Natural killer cell (primary cell): ENCODE measurements around the gene VTCN1. TPM values are rescaled to one million over a fixed set of nuclear protein-coding genes. Genes with fewer than 3 reads are reported as not detected.

Experiments used
- ATAC-seq, 3 donors: fragments of 150-1000 bp in 2 of 3; fragments of 200-7000 bp in 1 of 3; cut with Tn5 transposase; 1 replicate in 1 of 3; 2 replicates in 2 of 3; pipeline ENCODE4 v1.10.0; 2021; ENCODE audit warnings: mild to moderate bottlenecking in 2 of 3, moderate library complexity in 2 of 3
- DNase-seq, 2 donors: peaks; one replicate each; pipeline versions ENCODE4 v3.0.0 to v3.0.0-alpha.2; 2013 to 2021; ENCODE audit warnings: mixed read lengths in 1 of 2
- H3K27ac ChIP-seq: one replicate; pipeline ENCODE4 v1.5.1; 2013; ENCODE audit warnings: mild to moderate bottlenecking, low read length
- H3K27me3 ChIP-seq: one replicate; pipeline ENCODE4 v1.6.1; 2013; ENCODE audit warnings: low read length; ENCODE audit not compliant: control insufficient read depth, insufficient read depth
- H3K36me3 ChIP-seq: one replicate; pipeline ENCODE4 v1.6.1; 2013; ENCODE audit warnings: low read length; ENCODE audit not compliant: control insufficient read depth, insufficient read depth
- H3K4me1 ChIP-seq: one replicate; pipeline ENCODE4 v1.6.1; 2013; ENCODE audit warnings: low read length; ENCODE audit not compliant: control insufficient read depth, insufficient read depth
- H3K4me3 ChIP-seq: one replicate; pipeline ENCODE4 v1.5.1; 2013; ENCODE audit warnings: low read length
- H3K9me3 ChIP-seq: one replicate; pipeline ENCODE4 v1.6.1; 2013; ENCODE audit warnings: low read length; ENCODE audit not compliant: control insufficient read depth, insufficient read depth
- H3K27ac Mint-ChIP-seq, 2 donors: one replicate each; pipeline ENCODE4 v1.8.0; 2022; ENCODE audit warnings: mild to moderate bottlenecking in 2 of 2, mixed read lengths in 2 of 2, moderate library complexity in 1 of 2
- H3K27me3 Mint-ChIP-seq, 2 donors: one replicate each; pipeline ENCODE4 v1.8.0; 2022; ENCODE audit warnings: low read depth in 2 of 2, mixed read lengths in 2 of 2
- H3K36me3 Mint-ChIP-seq: one replicate; pipeline ENCODE4 v1.8.0; 2022; ENCODE audit warnings: mixed read lengths
- H3K4me1 Mint-ChIP-seq, 2 donors: one replicate each; pipeline ENCODE4 v1.8.0; 2022; ENCODE audit warnings: mixed read lengths in 2 of 2
- H3K4me3 Mint-ChIP-seq: one replicate; pipeline ENCODE4 v1.8.0; 2022; ENCODE audit warnings: mild to moderate bottlenecking, moderate library complexity, mixed read lengths
- H3K9me3 Mint-ChIP-seq, 2 donors: one replicate each; pipeline ENCODE4 v1.8.0; 2022; ENCODE audit warnings: mixed read lengths in 2 of 2
- WGBS: methylation state at CpG from one replicate; pipeline ENCODE4 v1.1.7; 2013; ENCODE audit warnings: missing lambda C conversion rate; ENCODE audit not compliant: insufficient coverage; 5-methylcytosine and 5-hydroxymethylcytosine counted together
- intact Hi-C: fragments of 100-400 bp; cut with micrococcal nuclease; formaldehyde crosslinking; loops from one replicate; pipeline ENCODE4 v1.14.2; 2022
- total RNA-seq, 4 donors: library from RNA; stranded (reverse); fragments of 120-200 nt in 1 of 4; gene quantifications; one replicate each; pipeline versions ENCODE4 v1.2.3 to v1.2.4, GENCODE V29; 2013 to 2022
- TF ChIP-seq, protein P1 (sequence below): fragments of 200-600 bp; IDR thresholded peaks from one replicate; pipeline ENCODE4 v1.8.0; 2022; ENCODE audit warnings: antibody characterized with exemption

VTCN1 gene
- total RNA-seq, 3 donors from 2014 or later (not counting 1 experiment from before 2014, with no cell fraction given), result not detected

DNA sequence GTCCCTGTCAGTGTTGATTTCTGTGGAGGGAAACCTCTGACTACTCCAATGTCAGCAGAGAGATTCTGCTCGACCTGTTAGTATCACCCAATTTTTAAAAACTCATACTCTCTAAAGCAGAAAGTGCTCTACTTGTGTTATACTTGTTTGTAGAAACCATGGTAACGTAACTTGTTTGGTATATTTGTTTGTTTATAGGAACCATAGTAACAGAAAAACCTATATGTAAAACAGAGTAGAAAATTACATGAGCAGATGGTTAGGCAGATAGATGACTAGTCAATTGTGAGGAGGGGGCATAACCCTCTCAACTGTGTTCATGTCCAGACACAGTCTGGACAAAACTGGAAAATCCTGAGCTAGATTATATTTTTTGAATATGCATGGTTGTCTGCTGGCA lies 95.8 kb downstream of the VTCN1 start:
- DNase-seq (no peak), ATAC-seq (no peak)
- Histone ChIP-seq H3K36me3 (no peaks in the 10 kb centered on the region), H3K4me3 (no peak overlapping the region), H3K27me3 (no peaks in the 10 kb centered on the region), H3K9me3 (no peaks in the 10 kb centered on the region), H3K4me1 (no peaks in the 10 kb centered on the region), H3K27ac (no peak overlapping the region)
- Mint-ChIP-seq H3K36me3 (no peaks in the 10 kb centered on the region), H3K27ac (no peak overlapping the region), H3K27me3 (no peaks in the 10 kb centered on the region), H3K4me1 (no peaks in the 10 kb centered on the region), H3K4me3 (no peak overlapping the region), H3K9me3 (no peaks in the 10 kb centered on the region)
- no CpG with 5 or more reads among the region's 2 CpGs for WGBS
- intact Hi-C loops, result no loop called here
- TF ChIP-seq, protein P1, sequence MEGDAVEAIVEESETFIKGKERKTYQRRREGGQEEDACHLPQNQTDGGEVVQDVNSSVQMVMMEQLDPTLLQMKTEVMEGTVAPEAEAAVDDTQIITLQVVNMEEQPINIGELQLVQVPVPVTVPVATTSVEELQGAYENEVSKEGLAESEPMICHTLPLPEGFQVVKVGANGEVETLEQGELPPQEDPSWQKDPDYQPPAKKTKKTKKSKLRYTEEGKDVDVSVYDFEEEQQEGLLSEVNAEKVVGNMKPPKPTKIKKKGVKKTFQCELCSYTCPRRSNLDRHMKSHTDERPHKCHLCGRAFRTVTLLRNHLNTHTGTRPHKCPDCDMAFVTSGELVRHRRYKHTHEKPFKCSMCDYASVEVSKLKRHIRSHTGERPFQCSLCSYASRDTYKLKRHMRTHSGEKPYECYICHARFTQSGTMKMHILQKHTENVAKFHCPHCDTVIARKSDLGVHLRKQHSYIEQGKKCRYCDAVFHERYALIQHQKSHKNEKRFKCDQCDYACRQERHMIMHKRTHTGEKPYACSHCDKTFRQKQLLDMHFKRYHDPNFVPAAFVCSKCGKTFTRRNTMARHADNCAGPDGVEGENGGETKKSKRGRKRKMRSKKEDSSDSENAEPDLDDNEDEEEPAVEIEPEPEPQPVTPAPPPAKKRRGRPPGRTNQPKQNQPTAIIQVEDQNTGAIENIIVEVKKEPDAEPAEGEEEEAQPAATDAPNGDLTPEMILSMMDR, result no peak

DNA sequence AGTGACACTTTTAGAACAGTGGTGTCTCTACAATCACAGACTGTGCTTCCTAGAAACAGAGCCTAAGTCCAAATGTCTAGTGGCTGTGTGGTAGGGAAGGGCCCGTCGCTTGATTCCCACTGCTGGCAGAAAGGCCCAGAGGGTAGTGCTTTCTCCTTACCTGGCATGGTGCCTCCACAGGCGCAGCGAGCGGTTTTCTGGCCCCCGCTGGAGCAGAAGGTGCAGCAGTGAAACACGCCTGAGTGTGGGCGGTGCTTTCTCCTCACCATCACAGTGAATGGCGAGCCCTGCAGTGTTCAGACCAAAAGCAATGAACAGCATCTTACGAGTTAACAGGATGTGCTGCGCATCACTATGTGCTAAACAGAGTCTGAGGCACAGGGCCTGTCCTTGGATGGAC lies 97.5 kb downstream of the VTCN1 start:
- Histone ChIP-seq H3K4me3 (no peak overlapping the region), H3K4me1 (no peaks in the 10 kb centered on the region), H3K27ac (no peak overlapping the region), H3K36me3 (no peaks in the 10 kb centered on the region), H3K9me3 (no peaks in the 10 kb centered on the region), H3K27me3 (no peaks in the 10 kb centered on the region)
- no peaks in the 10 kb centered on the region for H3K27me3 Mint-ChIP-seq
- WGBS, result 96% methylated on average over 11 of the region's 11 CpGs
- ATAC-seq (no peak), DNase-seq (no peak)
- intact Hi-C loops, result no loop called here
- no peaks in the 10 kb centered on the region for H3K4me1 Mint-ChIP-seq
- no peak overlapping the region for H3K4me3 Mint-ChIP-seq
- no peaks in the 10 kb centered on the region for H3K36me3 Mint-ChIP-seq
- H3K27ac Mint-ChIP-seq, result no peak overlapping the region
- no peaks in the 10 kb centered on the region for H3K9me3 Mint-ChIP-seq
- TF ChIP-seq, protein P1, result no peak

DNA sequence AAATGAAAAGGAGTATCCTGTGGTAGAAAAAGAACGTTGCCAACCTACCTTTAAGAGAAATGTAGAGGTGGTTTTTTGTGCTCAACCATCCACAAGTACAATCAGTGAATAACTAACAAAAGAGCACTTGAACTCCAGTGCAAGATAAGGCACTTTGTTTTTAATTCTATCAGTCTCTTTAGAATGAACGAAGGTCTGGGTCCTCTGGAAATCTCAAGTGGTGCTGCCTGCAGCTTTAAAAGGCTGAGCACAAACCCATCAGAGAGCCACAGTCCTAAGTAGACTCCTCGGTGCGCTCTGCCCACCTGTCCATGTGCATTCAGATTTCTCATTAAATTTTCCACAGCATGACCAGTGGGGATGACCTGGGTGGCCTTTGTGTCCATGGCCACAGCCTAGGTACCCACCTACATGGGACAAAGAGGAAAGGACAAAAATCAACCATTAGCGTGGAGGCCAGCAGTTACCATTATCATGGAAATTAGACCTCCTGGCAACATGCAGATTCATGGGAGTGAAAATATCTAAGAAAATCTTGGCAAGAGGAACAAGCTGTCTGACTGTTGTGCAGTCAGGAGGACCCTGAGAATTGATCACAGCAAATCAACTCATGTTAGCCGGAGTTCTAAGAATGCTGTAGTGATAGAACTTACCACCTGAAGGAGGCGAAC lies 98.5 kb downstream of the VTCN1 start:
- Mint-ChIP-seq H3K27ac (no peak overlapping the region), H3K27me3 (no peaks in the 10 kb centered on the region), H3K4me1 (no peaks in the 10 kb centered on the region), H3K4me3 (no peak overlapping the region), H3K36me3 (no peaks in the 10 kb centered on the region), H3K9me3 (no peaks in the 10 kb centered on the region)
- intact Hi-C loops, result no loop called here
- TF ChIP-seq, protein P1, result no peak
- Histone ChIP-seq H3K4me3 (no peak overlapping the region), H3K36me3 (no peaks in the 10 kb centered on the region), H3K27ac (no peak overlapping the region), H3K4me1 (no peaks in the 10 kb centered on the region), H3K9me3 (no peaks in the 10 kb centered on the region), H3K27me3 (no peaks in the 10 kb centered on the region)
- DNase-seq (no peak), ATAC-seq (no peak)
- WGBS, result 98% methylated on average over 6 of the region's 7 CpGs

DNA sequence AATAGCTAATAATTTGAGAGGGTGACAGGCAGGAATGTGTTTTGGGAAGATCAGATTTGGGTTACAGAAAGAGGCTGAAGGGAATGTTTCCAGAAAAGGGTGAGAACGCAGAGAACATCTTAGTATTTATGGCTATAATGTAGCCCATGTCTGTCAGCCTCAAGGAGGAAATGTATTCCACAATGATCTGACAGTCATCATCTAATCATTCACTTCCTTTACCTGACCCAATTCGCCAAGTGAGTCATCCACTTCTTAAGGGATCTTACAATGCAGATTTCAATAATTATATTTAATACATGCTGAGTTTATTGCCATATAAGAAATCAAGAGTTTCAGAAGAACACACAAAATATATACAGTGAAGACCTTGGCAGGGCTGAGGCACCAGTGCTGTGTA lies 100.0 kb downstream of the VTCN1 start:
- H3K27ac Mint-ChIP-seq, result no peak overlapping the region
- Histone ChIP-seq H3K4me3 (no peak overlapping the region), H3K27ac (no peak overlapping the region), H3K9me3 (no peaks in the 10 kb centered on the region), H3K36me3 (no peaks in the 10 kb centered on the region), H3K27me3 (no peaks in the 10 kb centered on the region), H3K4me1 (no peaks in the 10 kb centered on the region)
- no peak overlapping the region for H3K4me3 Mint-ChIP-seq
- H3K9me3 Mint-ChIP-seq, result no peaks in the 10 kb centered on the region
- TF ChIP-seq, protein P1, result no peak
- WGBS, result 88% methylated on average over 1 of the region's 2 CpGs
- no peaks in the 10 kb centered on the region for H3K36me3 Mint-ChIP-seq
- H3K4me1 Mint-ChIP-seq, result no peaks in the 10 kb centered on the region
- no peaks in the 10 kb centered on the region for H3K27me3 Mint-ChIP-seq
- ATAC-seq, result no peak
- intact Hi-C loops, result no loop called here
- no peak for DNase-seq
